H9 (cell line): ENCODE measurements around the gene AZGP1. TPM values are rescaled to one million over a fixed set of nuclear protein-coding genes. Genes with fewer than 3 reads are reported as not detected.

ENCODE experiments used
- DNase-seq: peaks from one replicate; pipeline ENCODE4 v3.0.0-alpha.2; 2017
- H2AFZ ChIP-seq: one replicate; pipeline ENCODE4 v1.6.1; 2013; ENCODE audit warnings: mild to moderate bottlenecking, low read length, control low read depth, moderate library complexity
- H2AK5ac ChIP-seq: 2 replicates; pipeline ENCODE4 v1.6.1; 2013; ENCODE audit warnings: low read length, control low read depth, mixed read lengths; ENCODE audit not compliant: insufficient read length
- H2BK120ac ChIP-seq: one replicate; pipeline ENCODE4 v1.6.1; 2013; ENCODE audit warnings: low read depth, mild to moderate bottlenecking, low read length, control low read depth, inconsistent platforms; ENCODE audit not compliant: poor library complexity, severe bottlenecking
- H2BK12ac ChIP-seq: 2 replicates; pipeline ENCODE4 v1.6.1; 2013; ENCODE audit warnings: low read length, control low read depth, mixed read lengths, low read depth; ENCODE audit not compliant: insufficient read length
- H2BK15ac ChIP-seq: 2 replicates; pipeline ENCODE4 v1.6.1; 2013; ENCODE audit warnings: low read depth, low read length, control low read depth
- H2BK20ac ChIP-seq: one replicate; pipeline ENCODE4 v1.6.1; 2013; ENCODE audit warnings: low read depth, mild to moderate bottlenecking, low read length, control low read depth, inconsistent platforms; ENCODE audit not compliant: poor library complexity, severe bottlenecking
- H2BK5ac ChIP-seq: 2 replicates; pipeline ENCODE4 v1.6.1; 2013; ENCODE audit warnings: low read length, control low read depth, mixed read lengths; ENCODE audit not compliant: insufficient read length
- H3K14ac ChIP-seq: 2 replicates; pipeline ENCODE4 v1.6.1; 2013; ENCODE audit warnings: low read length, control low read depth; ENCODE audit not compliant: insufficient read depth
- H3K18ac ChIP-seq: 2 replicates; pipeline ENCODE4 v1.6.1; 2013; ENCODE audit warnings: low read depth, mild to moderate bottlenecking, mixed read lengths, low read length, control low read depth; ENCODE audit not compliant: insufficient read length
- H3K23ac ChIP-seq: 2 replicates; pipeline ENCODE4 v1.6.1; 2013; ENCODE audit warnings: low read length, control low read depth, mixed read lengths, low read depth; ENCODE audit not compliant: insufficient read length
- H3K23me2 ChIP-seq: 2 replicates; pipeline ENCODE4 v1.6.1; 2013; ENCODE audit warnings: low read depth, mild to moderate bottlenecking, mixed read lengths, low read length, control low read depth; ENCODE audit not compliant: insufficient read length, poor library complexity, severe bottlenecking
- H3K27ac ChIP-seq: 2 replicates; pipeline ENCODE4 v1.5.1; 2013; ENCODE audit warnings: low read length, control low read depth, mixed read lengths, low read depth; ENCODE audit not compliant: insufficient read length
- H3K27me3 ChIP-seq: 2 replicates; pipeline ENCODE4 v1.6.1; 2013; ENCODE audit warnings: low read length, control low read depth, inconsistent platforms; ENCODE audit not compliant: insufficient read depth
- H3K4ac ChIP-seq: 2 replicates; pipeline ENCODE4 v1.6.1; 2013; ENCODE audit warnings: low read depth, mild to moderate bottlenecking, control low read depth, inconsistent platforms, low read length, moderate library complexity
- H3K4me1 ChIP-seq: 2 replicates; pipeline ENCODE4 v1.6.1; 2013; ENCODE audit warnings: low read length, control low read depth, inconsistent platforms; ENCODE audit not compliant: insufficient read depth
- H3K4me2 ChIP-seq: 2 replicates; pipeline ENCODE4 v1.6.1; 2013; ENCODE audit warnings: low read length, control low read depth, mixed read lengths; ENCODE audit not compliant: insufficient read length, insufficient read depth
- H3K56ac ChIP-seq: 2 replicates; pipeline ENCODE4 v1.6.1; 2013; ENCODE audit warnings: low read depth, mild to moderate bottlenecking, mixed read lengths, low read length, control low read depth; ENCODE audit not compliant: insufficient read length
- H3K79me1 ChIP-seq: 2 replicates; pipeline ENCODE4 v1.6.1; 2013; ENCODE audit warnings: low read depth, mild to moderate bottlenecking, moderate library complexity, low read length, control low read depth, inconsistent platforms; ENCODE audit not compliant: insufficient read depth, poor library complexity, severe bottlenecking
- H3K79me2 ChIP-seq: 2 replicates; pipeline ENCODE4 v1.6.1; 2013; ENCODE audit warnings: low read length, control low read depth, inconsistent platforms; ENCODE audit not compliant: insufficient read depth
- H3K9ac ChIP-seq: 2 replicates; pipeline ENCODE4 v1.6.1; 2013; ENCODE audit warnings: low read length, control low read depth, mixed read lengths; ENCODE audit not compliant: insufficient read length; ENCODE audit errors: extremely low read depth
- H3K9me3 ChIP-seq: one replicate; pipeline ENCODE4 v1.6.1; 2013; ENCODE audit warnings: low read depth, low read length, inconsistent platforms; ENCODE audit not compliant: control insufficient read depth
- H3T11ph ChIP-seq: one replicate; pipeline ENCODE4 v1.6.1; 2013; ENCODE audit warnings: mild to moderate bottlenecking, low read length, control low read depth, inconsistent platforms
- H4K20me1 ChIP-seq: one replicate; pipeline ENCODE4 v1.6.1; 2013; ENCODE audit not compliant: control insufficient read depth, insufficient read length, insufficient read depth
- H4K5ac ChIP-seq: 2 replicates; pipeline ENCODE4 v1.6.1; 2013; ENCODE audit warnings: low read depth, mild to moderate bottlenecking, mixed read lengths, low read length, control low read depth; ENCODE audit not compliant: insufficient read length
- H4K8ac ChIP-seq: replicated peaks from 2 replicates; pipeline ENCODE4 v1.6.1; 2013; ENCODE audit warnings: low read length, control low read depth, mixed read lengths, low read depth; ENCODE audit not compliant: insufficient read length
- H4K91ac ChIP-seq: 2 replicates; pipeline ENCODE4 v1.6.1; 2013; ENCODE audit warnings: low read depth, mild to moderate bottlenecking, moderate library complexity, mixed read lengths, low read length, control low read depth; ENCODE audit not compliant: insufficient read length
- H3K27ac Mint-ChIP-seq, 3 experiments: 2 replicates in 2 of 3; 3 replicates in 1 of 3; pipeline ENCODE4 v1.8.0; 2020 to 2021; ENCODE audit warnings: mixed read lengths in 3 of 3, mild to moderate bottlenecking in 1 of 3, moderate library complexity in 1 of 3
- H3K27me3 Mint-ChIP-seq: 2 replicates; pipeline ENCODE4 v1.8.0; 2021; ENCODE audit warnings: low read depth, mild to moderate bottlenecking, moderate library complexity, mixed read lengths
- H3K36me3 Mint-ChIP-seq, 3 experiments: 2 replicates in 2 of 3; 3 replicates in 1 of 3; pipeline ENCODE4 v1.8.0; 2020 to 2021; ENCODE audit warnings: low read depth in 3 of 3, mixed read lengths in 3 of 3; ENCODE audit not compliant: insufficient read depth in 1 of 3
- H3K4me1 Mint-ChIP-seq, 2 experiments: 2 replicates each; pipeline ENCODE4 v1.8.0; 2020; ENCODE audit warnings: mixed read lengths in 2 of 2
- H3K4me3 Mint-ChIP-seq, 2 experiments: 2 replicates in 1 of 2; 3 replicates in 1 of 2; pipeline ENCODE4 v1.8.0; 2020 to 2021; ENCODE audit warnings: mild to moderate bottlenecking in 2 of 2, mixed read lengths in 2 of 2, moderate library complexity in 1 of 2
- H3K9me3 Mint-ChIP-seq, 2 experiments: 2 replicates in 1 of 2; 3 replicates in 1 of 2; pipeline ENCODE4 v1.8.0; 2020; ENCODE audit warnings: mild to moderate bottlenecking in 2 of 2, mixed read lengths in 2 of 2, moderate library complexity in 1 of 2
- WGBS: extraction: QIAGEN DNeasy Blood & Tissue Kit; methylation state at CpG from one replicate; pipeline ENCODE4 v1.1.7; 2013; ENCODE audit warnings: missing lambda C conversion rate, low lambda C conversion rate, mixed read lengths; ENCODE audit not compliant: insufficient read length; ENCODE audit errors: extremely low coverage; 5-methylcytosine and 5-hydroxymethylcytosine counted together
- total RNA-seq: library from RNA; stranded (reverse); gene quantifications from 2 replicates; pipeline ENCODE4 v1.2.1, GENCODE V29; 2021
- TF ChIP-seq, protein P1 (sequence below): fragments of 200-600 bp; sonication (generic); conservative IDR thresholded peaks from 3 replicates; pipeline ENCODE4 v1.8.0; 2021; ENCODE audit warnings: antibody characterized with exemption, mild to moderate bottlenecking

AZGP1 gene
- total RNA-seq, 1 experiment from 2014 or later = not detected

GRCh38 chr7:100017300-100017699, 41.5 kb upstream of the AZGP1 start:
- no peak overlapping the region for H2BK15ac ChIP-seq
- no peaks in the 10 kb centered on the region for H3K9me3 ChIP-seq
- DNase-seq = no peak
- no peak overlapping the region for H3K27ac ChIP-seq
- no peak overlapping the region for H3K56ac ChIP-seq
- no peak overlapping the region for H3K9ac ChIP-seq
- H2BK5ac ChIP-seq = no peak overlapping the region
- WGBS = no CpG with 5 or more reads among the region's 11 CpGs
- no peak overlapping the region for H2BK120ac ChIP-seq
- peaks cover 22% of the 10 kb centered on the region for H3K79me2 ChIP-seq
- H3T11ph ChIP-seq = no peak overlapping the region
- no peak overlapping the region for H2AK5ac ChIP-seq
- H4K91ac ChIP-seq = no peak overlapping the region
- H3K4me1 ChIP-seq = no peaks in the 10 kb centered on the region
- Mint-ChIP-seq H3K36me3 (peaks cover 8 to 22% (median 8%) of the 10 kb centered on the region in 3 experiments; a peak in 5 of 7 replicates), H3K27ac (peak overlapping the region in 1 of 3 experiments; percentile 36; a peak in 2 of 7 replicates), H3K9me3 (no peaks in the 10 kb centered on the region), H3K4me3 (peak overlapping the region; percentile 27 to 56; a peak in 4 of 5 replicates), H3K27me3 (no peaks in the 10 kb centered on the region), H3K4me1 (peaks cover 11 to 17% of the 10 kb centered on the region in 2 experiments)
- peaks cover 5% of the 10 kb centered on the region for H3K23me2 ChIP-seq
- no peak overlapping the region for H4K5ac ChIP-seq
- no peak overlapping the region for H3K18ac ChIP-seq
- H2AFZ ChIP-seq = no peak overlapping the region
- H3K4me2 ChIP-seq = no peak overlapping the region
- H3K79me1 ChIP-seq = peaks cover 10% of the 10 kb centered on the region
- H4K8ac ChIP-seq = no peak overlapping the region
- TF ChIP-seq, protein P1, sequence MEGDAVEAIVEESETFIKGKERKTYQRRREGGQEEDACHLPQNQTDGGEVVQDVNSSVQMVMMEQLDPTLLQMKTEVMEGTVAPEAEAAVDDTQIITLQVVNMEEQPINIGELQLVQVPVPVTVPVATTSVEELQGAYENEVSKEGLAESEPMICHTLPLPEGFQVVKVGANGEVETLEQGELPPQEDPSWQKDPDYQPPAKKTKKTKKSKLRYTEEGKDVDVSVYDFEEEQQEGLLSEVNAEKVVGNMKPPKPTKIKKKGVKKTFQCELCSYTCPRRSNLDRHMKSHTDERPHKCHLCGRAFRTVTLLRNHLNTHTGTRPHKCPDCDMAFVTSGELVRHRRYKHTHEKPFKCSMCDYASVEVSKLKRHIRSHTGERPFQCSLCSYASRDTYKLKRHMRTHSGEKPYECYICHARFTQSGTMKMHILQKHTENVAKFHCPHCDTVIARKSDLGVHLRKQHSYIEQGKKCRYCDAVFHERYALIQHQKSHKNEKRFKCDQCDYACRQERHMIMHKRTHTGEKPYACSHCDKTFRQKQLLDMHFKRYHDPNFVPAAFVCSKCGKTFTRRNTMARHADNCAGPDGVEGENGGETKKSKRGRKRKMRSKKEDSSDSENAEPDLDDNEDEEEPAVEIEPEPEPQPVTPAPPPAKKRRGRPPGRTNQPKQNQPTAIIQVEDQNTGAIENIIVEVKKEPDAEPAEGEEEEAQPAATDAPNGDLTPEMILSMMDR = no peak
- no peaks in the 10 kb centered on the region for H3K27me3 ChIP-seq
- H3K14ac ChIP-seq = no peak overlapping the region
- no peak overlapping the region for H2BK20ac ChIP-seq
- H4K20me1 ChIP-seq = no peaks in the 10 kb centered on the region
- H3K4ac ChIP-seq = no peak overlapping the region
- H2BK12ac ChIP-seq = no peak overlapping the region
- H3K23ac ChIP-seq = no peak overlapping the region
